GM19397 (cell line): Measurements from ENCODE around the gene GNAI2.
A peak's percentile ranks its signal among the peaks of the same experiment; 100 is the strongest.

Experiments
- ATAC-seq: cut with Tn5 transposase; IDR thresholded peaks from one replicate; pipeline ENCODE4 v1.9.1; 2021; ENCODE audit warnings: mild to moderate bottlenecking, moderate library complexity; ENCODE audit not compliant: unreplicated experiment

GNAI2 gene

DNA sequence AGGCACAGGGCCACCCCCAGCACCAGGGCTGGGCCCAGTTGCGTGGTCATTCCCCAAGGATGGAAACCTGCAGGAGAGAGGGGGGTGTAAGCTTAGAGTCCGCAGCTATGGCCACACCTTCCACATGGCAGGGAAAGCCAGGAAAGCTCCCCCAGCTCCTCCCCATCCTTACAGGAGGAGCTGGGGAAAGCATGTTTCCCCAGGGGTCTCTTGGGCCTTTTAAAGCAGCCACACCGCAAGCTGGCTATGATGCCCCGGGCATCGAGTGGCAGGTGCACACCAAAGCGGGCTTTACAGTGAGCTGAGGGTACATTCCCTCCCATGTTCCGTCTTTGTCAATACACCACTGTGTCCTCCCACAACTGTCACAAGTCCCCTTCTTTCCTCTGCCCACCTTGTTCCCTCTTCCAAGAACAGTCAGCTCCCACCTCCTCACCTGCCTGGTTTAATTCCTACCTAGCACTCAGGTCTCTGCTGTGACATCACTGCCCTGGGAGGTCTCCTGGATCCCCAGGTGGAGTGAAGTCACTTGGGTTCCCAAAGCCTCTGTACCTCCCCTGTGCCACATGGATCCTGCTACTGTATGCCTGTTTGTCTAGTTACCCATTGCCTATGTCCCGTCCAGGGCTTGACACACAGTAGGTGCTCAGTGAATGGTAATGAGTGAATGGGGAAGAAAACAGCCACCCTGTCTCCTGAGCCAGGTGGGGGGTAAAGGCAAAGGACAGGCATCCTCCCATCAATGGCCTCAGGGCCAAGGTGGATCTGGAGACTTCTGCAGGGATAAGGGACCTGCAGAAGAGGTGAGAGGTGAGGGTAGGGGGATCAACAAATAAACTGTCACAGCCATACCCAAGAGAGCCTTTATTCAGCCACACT is 59.8 kb downstream of the GNAI2 start:
- no peak for ATAC-seq

DNA sequence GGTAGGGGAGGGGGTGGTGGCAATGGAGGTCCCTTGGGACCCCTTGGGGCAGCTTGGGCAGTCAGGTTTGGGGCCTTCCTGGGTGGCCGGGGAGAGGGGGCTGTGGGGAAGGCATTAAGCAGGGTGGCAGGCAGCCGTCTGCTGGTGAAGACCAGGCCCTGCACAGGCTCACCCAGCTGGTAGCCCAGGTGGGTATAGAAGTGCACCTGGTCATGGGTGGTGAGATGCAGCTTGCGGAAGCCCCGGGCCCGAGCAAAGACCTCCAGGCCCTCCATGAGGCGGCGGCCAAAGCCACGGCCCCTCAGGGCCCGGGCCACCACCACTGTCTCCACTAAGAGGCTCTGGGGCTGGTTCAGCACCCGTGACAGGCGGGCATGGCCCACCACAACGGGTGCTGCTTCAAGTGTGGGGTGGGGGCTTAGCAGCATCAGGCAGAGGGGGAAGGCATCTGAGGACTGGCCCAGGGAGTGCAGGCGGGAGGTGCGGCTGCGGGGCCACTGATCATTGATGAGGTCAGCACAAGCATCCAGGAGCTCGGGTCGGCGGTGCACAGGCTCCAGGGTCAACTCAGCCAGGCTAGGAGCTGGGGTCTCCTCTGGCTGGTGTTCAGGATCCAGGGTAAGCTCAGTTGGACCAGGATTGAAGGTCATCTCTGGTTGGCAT is 60.8 kb downstream of the GNAI2 start:
- no peak for ATAC-seq

DNA sequence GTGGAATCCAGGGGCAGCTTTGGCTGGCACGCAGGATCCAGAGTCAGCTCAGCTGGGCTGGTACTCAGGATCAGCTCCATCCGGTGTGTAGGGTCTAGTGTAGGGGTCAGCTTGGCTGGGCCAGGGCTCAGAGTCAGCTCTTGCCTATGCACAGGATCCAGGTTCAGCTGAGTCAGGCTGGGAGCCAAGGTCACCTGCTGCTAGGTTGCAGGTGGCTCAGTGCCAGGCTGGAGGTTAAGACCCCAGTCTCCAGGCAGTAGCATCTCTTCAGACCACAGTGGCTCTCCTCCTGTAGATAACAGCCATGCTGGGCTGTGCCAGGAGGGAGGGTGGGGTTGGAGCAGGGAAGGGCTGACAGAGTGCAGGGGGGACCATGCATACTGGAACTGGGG is 61.4 kb downstream of the GNAI2 start:
- ATAC-seq = no peak

DNA sequence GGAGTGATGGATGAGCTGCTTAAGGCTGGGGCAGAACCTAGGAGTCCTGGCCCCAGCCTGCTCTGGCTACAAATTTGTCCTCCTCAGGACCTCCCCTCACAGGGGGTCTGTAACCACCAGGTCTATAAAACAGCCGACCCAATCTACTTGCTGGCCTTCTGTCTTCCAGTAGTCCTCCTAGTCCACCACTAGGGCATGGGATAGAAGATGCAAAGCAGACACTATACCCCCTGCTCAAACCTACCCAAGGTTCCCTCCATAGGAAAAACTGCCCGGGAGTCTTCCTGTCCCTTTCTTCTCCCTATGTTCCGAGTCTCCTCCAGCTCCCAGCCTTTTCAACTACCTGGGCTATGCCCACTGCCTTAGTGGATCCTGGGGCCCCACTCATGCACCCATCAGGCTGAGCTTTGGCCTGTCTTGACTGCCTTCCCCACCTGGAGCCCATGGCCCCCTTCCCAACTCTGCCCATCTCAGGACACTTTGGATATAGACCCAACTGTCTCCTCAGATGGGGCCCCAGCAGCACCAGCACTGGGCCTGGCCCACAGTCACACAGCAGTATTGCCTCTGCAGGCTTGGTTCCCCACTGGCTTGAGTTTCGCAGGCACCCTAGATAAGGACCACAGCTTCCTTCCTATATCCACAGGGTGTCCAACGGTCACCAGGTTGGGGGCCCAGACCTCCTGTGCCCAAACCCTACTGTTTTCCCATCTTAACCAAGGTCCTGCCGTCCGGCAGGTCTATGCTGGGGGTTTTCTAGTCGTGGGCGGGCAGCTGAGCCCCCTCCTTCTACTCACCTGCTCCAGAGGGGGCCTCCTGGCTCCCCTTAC is 62.1 kb downstream of the GNAI2 start:
- no peak for ATAC-seq

DNA sequence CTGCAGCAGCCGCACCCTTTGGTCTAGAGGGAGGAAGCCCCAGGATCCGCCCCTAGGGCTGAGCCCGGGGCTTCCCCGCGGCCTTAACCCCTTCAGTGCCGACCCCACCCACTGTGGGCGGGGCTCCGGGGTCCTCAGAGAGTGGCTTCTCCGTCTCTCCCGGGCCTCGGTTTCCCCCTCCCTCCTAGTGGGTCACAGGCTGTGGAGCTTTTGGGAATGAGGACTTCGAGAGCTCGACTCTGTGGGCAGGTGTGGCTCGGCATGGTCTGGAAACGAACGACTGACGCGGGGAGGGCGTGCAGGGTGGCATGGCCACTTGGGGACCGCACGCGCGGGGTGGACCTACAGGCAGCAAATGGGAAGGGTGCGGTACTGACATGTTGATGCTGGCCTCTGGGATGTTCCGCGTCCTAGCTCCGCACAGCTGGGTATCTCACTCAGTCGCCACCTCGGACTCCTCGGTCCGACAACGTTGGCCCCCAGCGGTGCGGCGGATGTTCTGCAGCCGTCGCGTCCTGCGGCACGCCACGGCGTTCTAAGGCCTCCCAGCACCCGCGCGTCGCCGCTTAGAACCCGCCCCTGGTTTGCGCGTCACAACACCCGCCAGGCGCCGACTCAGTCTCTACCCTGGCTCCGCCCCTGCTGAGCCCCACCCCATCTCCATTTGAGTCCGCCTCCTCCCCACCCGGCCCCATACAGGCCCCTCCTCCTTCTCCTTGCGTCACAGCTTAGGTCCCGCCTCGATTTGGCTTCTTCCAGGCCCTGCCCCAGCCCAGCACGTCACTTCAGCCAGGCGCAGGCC is 63.0 kb downstream of the GNAI2 start, which contains the start of the genes HYAL3 and NAA80:
TSS of gene HYAL3 (minus strand) at position 570 of the 802 bp plus-strand sequence. CDS start 3,803 bp downstream, outside the sequence.
TSS of gene NAA80 (minus strand) at position 570 of the 802 bp plus-strand sequence. CDS start 1,942 bp downstream, outside the sequence.
- ATAC-seq = peak; percentile 84

DNA sequence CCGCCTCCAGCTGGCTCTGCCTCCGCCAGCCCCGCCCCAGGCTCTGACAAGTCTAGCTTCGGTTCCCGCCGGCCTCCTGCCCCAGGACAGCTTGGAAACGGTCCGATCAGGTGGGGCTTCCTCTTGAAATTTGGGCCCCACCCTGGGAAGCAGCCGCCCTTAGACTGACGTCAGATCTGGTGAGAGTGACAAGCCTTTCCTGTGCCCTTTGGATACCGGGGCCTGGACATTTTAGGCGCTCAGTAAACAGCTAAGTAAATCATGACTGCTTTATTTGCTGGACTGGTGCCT is 63.6 kb downstream of the GNAI2 start:
- no peak for ATAC-seq

DNA sequence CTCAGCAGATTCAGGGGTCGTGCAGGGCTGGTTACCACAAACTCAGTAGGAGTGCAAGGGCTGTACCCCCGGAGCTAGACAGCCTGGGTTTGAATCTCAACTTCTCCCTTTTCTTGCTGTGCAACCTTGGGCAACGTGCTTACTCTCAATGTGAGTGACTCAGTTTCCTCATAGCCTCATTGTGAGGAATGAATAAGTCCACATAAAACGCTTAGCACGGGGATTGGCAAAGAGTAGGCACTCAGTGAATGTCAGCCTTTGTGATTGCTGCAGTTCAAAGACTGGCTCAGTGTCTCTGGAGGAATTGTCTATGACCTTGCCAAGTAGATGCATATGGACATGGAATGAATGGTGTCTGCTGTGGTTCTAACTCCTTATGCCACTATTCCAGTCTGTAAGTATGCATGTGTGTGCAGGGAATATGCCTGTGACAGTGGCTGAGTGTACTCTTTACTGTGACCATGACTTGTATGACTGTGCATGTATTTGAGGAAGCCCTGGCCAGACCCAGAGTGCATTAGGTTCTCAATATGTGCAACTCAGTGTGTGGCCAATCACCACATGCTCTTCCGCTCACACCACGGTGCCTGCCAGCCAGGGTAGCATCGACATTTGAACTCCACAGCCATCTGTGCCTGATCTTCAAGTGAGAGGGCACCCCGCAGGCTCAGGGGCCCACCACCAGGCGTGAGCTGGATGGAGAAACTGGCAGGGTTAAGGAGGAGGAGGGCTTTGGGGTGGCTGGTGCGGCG is 64.1 kb downstream of the GNAI2 start:
- no peak for ATAC-seq

DNA sequence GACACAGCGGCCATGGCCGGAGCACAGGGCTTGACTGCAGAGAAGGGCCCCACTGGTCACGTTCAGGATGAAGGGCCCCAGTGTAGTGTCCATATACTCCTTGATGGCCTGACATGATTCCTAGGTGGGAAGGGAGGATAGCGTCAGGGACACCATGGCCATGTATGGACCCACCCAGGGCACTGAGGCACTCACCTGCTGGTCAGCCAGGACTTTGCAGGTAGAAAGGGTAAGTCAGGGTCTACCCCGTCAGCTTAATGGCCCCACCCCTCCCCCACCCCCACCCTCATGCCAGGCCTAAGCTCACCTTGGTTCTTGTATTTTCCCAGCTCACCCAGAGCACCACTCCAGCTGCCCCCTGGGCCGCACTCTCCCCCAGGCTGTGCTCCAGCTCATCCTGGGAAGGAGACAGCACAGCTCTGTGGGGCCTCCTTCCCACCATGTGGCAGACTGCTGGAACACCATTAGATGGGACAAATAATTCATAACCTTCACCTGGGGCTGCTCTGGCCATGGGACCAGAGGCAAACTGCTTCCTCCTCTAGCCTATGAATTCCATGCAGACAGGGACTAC is 64.8 kb downstream of the GNAI2 start:
- no peak for ATAC-seq

DNA sequence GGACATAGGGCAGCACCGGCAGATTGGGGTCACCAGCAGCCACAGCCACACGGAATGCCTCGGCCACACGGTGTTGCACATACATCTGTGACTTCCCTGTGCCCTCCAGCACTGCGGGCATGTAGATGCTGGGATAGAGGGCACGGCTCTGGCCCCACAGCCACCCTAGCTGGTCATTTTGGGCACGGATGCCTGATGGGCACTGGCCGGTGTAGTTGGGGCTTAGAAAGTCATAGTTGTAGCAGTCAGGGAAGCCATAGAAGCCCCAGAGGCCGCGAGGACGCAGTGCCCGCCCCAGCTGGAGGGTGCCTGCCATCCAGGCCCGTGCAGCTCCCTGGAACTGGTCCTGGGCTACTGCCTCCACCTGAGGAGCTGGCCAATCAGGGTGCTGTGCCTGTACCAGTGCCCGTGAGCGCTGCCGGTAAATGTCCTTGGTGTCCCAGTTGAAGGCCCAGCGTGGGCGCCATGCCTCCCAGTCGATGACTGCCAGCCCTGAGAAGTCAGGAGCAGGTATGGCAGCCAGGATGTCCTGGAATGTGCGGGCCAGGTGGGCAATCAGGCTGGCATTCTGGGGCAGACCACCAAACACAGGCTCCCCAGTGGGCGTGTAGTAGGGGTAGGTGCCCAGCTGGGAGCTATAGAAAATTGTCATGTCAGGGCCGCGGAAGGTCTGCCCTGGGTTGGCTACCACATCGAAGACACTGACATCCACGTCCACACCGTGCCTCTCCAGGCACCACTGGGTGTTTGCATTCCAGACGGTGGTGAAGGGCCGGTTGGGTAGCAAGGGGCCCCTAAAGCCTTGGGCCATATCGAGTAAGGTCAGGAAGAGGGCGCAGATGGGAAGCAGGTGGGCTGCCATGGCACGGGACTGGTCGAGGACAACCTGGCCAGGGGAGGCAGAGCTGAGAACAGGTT is 66.3 kb downstream of the GNAI2 start:
- ATAC-seq = no peak

DNA sequence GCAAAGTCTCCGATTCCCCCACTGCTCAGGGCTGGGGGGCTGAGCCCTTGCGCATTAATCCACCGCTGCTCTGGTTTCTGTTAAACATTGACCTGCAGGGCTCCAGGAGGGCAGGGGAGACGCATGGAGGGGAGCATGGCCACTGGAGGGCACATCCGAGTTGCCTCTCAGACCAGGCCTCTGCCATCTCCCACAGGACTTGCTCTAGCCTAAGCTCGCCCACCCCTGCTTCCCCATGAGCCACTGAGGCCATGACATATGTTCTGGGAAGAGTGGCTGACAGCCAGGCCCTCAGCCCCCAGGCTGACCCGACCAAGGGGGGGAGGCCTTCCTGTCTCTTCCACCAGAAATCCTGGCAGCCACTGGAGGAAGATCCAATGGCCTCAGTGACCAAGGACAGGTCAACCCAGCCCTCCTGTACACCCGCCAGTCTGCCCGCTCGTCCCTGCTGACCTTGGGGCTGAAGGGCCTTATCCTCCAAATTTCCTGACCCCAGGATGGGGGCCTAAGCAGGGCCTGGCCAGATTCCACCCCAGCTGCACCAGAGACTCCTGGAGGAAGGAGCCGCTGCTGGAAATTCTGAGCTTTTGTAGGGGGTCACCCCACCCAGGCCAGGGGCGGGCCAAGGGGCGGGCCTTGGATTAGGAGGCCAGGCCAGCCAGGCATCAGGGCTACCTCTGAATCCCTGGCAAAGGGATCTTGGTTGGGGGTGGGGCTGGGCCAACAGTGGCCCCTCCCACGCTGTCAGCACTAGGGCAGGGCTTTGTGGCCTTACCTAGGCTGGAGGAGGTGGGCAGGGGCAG is 67.2 kb downstream of the GNAI2 start, which contains the start of gene HYAL1:
TSS of gene HYAL1 (minus strand) at position 562 of the 803 bp plus-strand sequence. CDS start 618 bp downstream, outside the sequence.
- no peak for ATAC-seq

DNA sequence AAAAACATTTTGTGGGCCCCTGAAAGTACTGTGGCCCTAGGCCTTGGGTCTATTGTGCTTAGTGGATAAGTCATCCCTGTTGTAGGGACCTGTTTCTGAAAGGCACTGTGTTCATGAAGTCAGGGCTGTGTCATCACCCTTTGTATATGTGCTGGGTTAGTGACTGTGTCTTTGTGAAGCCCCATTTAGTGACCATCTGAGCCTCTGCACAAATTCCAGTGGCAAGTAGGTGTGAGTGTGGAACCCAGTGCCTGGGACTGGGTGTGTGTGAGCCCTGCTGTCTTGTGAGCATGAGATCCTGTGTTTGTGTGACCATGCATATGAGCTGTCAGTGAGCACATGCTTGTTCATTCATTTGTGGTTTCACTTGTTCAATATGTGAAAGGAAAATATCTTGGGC is 68.6 kb downstream of the GNAI2 start:
- ATAC-seq = no peak
